H54 (cell line): ENCODE measurements around the gene HOXD11.
A peak's percentile ranks its signal among the peaks of the same experiment; 100 is the strongest.

Experiments
- DNase-seq: peaks from one replicate; pipeline ENCODE4 v3.0.0; 2011; ENCODE audit warnings: low spot score, mixed read lengths; ENCODE audit not compliant: insufficient read length
- FAIRE-seq: peaks from 3 replicates; lab custom pipeline; 2011; peaks lifted over from hg19 to GRCh38; lab: Jason Lieb, UNC
- POLR2A ChIP-seq: IDR thresholded peaks from 2 replicates; pipeline ENCODE4 v1.6.1; 2011; ENCODE audit warnings: low read depth, mild to moderate bottlenecking, low read length

HOXD11 gene

DNA sequence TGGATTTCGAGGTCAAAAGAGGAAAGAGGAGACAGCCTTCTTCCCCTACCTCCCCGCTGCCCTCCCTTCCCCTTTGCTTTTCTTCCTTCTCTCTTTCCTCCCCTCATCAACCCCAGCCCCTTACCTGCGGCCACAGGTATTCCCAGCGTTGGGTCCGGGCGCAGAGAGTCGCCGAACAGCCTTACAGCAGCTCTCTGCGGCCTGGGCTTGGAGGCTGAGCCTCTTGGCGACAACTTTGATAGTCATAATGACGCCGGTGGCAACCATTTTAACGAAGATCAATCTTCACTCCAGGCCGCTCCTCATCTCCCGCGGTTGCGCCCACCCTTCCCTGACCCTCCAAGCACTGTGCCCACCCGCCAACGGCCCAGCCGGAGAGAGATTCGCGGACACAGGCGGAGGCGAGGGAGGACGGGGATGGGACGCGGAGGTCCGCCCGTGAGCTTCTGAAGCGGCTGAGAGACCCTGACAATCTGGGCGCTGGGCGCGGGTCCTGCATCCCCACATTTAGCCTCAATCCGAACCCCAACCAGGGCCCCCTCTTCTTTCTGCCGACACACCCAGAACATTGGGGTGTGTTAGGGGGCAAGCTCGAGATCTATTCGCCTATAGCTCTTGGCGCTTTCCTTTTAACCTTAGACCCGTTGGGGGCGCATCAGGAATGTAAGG lies 21.8 kb upstream of the HOXD11 start:
- DNase-seq (no peak), FAIRE-seq (no peak)
- no peak for TF ChIP-seq POLR2A

GRCh38 chr2:176085861-176086771 lies 21.0 kb upstream of the HOXD11 start:
- FAIRE-seq, result no peak
- DNase-seq, result no peak
- no peak for TF ChIP-seq POLR2A

DNA sequence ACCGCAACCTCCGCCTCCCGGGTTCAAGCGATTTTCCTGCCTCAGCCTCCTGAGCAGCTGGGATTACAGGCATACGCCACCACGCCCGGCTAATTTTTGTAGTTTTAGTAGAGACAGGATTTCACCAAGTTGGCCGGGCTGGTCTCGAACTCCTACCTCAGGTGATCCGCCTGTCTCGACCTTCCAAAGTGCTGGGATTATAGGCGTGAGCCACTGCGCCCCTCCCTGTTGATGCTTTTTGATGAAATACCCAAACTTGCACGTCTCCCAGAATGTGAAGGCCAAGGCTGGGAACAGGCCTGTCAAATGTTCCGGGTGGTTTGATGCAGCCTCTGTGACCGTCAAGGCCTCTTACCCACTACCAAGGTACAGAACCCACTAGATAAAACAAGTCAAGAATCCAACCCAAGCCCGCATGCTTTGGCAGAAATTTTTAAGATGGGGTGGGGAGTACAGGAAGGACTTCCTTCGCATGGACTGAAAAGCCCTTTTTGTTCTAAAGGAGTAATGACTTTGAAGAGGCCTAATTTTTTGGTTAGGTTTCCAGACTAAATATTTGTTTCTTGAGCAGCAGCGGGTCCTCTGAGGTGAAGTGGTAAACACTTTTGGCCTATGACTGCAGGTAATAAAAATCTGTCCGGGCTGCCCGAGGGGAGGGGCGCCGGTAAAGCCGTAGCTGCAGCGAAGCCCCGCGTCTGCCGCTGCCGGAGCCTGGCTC lies 19.6 kb upstream of the HOXD11 start:
- no peak for TF ChIP-seq POLR2A
- no peak for DNase-seq
- no peak for FAIRE-seq

- DNase-seq (no peak), FAIRE-seq (no peak)
- TF ChIP-seq POLR2A, result no peak
Measured at GRCh38 chr2:176088048-176088936, 18.8 kb upstream of the HOXD11 start.

DNA sequence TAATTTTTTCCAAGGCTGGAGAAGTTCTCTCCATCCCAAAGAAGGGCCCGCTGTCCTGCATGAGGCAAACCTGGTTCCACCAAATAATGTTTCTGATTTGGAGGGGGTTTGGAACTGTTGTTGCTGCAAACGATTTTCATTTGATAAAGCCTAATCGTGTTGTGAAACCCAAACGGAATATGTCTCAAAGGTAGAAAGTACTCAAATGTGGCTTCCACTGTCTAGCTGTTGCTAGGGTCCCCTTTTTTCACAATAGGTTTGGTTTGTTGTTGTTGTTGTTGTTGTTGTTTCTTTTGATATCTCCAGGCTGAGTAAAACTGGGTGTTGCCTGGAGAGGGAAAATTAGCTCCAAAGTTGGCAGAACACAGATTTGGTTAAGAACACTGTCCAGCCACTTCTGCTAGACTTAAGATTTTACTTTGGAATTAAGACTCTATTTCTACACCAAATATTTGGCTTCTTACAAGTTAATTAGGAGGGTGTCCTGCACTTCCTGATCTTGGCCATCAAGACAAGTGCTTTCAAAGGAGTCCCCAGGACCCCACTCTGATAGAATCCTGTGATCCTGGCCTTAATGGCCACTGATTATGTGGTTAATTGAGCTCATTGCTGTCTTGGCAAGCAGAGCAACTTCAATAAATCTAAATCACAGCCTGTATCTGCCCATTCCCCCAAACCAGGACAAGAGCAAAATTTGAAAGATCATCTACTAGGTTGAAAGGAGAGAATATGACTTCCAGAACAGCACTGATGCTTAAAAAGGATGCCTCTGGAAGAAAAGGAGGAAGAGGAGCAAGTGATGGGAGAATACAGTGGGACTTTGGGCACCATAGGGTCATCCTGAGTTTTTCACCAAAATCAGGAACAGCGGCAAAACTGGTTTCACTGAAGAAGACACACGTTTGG lies 17.9 kb upstream of the HOXD11 start:
- FAIRE-seq (no peak), DNase-seq (no peak)
- TF ChIP-seq POLR2A, result no peak

GRCh38 chr2:176089843-176090395 lies 17.2 kb upstream of the HOXD11 start:
- no peak for FAIRE-seq
- no peak for DNase-seq
- TF ChIP-seq POLR2A, result no peak

DNA sequence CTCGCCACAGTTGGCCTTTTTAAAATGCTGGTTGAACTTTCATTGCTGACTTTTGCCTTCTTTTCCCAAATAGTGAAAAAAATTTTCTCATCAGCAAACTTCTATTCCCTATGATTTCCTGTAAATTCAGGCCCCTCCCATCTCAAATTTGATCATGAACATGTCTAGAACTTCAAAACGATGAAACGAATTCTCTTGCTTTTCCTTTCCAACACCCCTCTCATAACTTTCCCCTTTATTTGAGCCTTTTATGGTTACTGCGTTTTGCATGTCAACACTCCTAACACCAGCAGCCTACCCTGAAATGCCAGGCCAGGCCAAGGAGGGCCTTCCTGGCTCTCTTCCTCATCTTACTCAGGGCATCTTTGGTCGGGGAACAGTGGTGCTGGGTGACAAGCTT lies 16.2 kb upstream of the HOXD11 start:
- FAIRE-seq (no peak), DNase-seq (no peak)
- no peak for TF ChIP-seq POLR2A

DNA sequence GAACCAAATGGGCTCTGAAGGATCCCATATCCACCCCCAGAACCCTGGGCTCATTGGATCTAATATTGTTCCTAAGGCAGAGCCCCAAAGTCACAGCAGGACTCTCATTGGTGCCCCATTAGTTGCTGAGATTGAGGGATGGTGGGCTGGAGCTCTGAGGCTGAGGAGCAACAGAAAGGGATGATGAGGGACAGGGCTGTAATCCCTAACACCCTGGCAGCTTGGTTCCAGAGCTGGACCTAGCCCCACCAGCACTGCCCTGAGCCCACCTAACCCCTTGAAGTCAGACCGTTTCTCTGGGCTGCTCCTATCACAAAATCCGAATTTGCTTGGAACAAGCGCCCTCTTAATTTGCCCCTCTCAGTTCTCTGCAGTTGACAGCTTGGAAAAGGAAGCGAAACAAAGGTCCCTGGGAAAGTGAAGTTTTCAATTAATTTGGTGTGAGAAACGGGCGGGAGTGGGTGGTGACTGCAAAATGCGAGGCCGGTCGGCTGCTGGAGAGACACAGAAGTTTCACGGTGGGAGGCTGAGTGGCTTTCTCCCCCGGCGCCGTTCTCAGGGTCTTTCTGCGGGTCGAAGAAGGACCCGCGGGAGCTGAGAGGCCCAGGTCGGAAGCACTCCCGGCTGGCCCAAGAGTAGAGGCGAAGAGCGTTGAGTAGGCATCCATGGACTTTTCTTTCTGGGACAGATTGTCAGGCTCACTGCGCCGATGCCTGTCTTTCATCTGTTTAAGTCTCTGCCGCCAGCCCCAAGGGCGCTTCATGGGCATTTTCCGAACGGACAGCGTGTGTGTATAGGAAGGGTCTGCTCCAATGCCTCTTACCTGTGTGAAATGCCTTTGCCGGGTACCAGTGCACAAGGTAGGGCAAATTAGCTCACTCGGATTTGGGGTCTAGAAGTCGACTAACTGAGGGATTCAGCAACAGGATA lies 15.5 kb upstream of the HOXD11 start:
- no peak for DNase-seq
- FAIRE-seq, result no peak
- TF ChIP-seq POLR2A, result no peak

- TF ChIP-seq POLR2A, result 0 out of 2 replicates have a peak, but pooled peaks have one; percentile 22
- no peak for FAIRE-seq
- no peak for DNase-seq
Measured at GRCh38 chr2:176092270-176093144, 14.6 kb upstream of the HOXD11 start, which contains the start of gene HOXD13. Gene HOXD13, plus strand, starts transcription at chr2:176092721. Its CDS starts 170 bp downstream, at chr2:176092891.
